Measurements from ENCODE around the gene GSTA1.
"Not testable (repeated sequence)": the region's sequence is repeated elsewhere in the genome, so short reads cannot be mapped to it uniquely, and the experiment has no call there.

The GSTA1 gene

GRCh38 chr6:52760105-52760765 is 43.4 kb downstream of the GSTA1 start:
- H3K36me3 Mint-ChIP-seq (ENCODE audit: insufficient read depth), result no peaks in the 10 kb centered on the region
- no peaks in the 10 kb centered on the region for H3K4me1 Mint-ChIP-seq (ENCODE audit: low read depth in 2 of 2)
- no peaks in the 10 kb centered on the region for H3K9me3 Mint-ChIP-seq
- H3K27me3 Mint-ChIP-seq, result peaks cover 46 to 60% of the 10 kb centered on the region in 2 donors
- DNase-seq (no peak), ATAC-seq (replicated peaks) (no peak)
- no peak overlapping the region for H3K27ac Mint-ChIP-seq
- no peak overlapping the region for H3K4me3 Mint-ChIP-seq

- no peak for ATAC-seq (replicated peaks)
- no peak for DNase-seq
- Mint-ChIP-seq H3K9me3 (no peaks in the 10 kb centered on the region), H3K4me3 (no peak overlapping the region), H3K27me3 (peaks cover 49 to 64% of the 10 kb centered on the region in 2 donors), H3K36me3 (ENCODE audit: insufficient read depth) (no peaks in the 10 kb centered on the region), H3K4me1 (ENCODE audit: low read depth in 2 of 2) (no peaks in the 10 kb centered on the region), H3K27ac (no peak overlapping the region)
Observed at GRCh38 chr6:52759085-52759484, 44.5 kb downstream of the GSTA1 start.

GRCh38 chr6:52757651-52758338 is 45.8 kb downstream of the GSTA1 start:
- ATAC-seq (replicated peaks); H3K36me3 Mint-ChIP-seq (ENCODE audit: insufficient read depth); H3K9me3 Mint-ChIP-seq; H3K4me1 Mint-ChIP-seq (ENCODE audit: low read depth in 2 of 2); DNase-seq; H3K4me3 Mint-ChIP-seq; H3K27ac Mint-ChIP-seq: not testable (repeated sequence)
- peaks cover 55 to 59% of the 10 kb centered on the region in 2 donors for H3K27me3 Mint-ChIP-seq

GRCh38 chr6:52754443-52754842 is 49.2 kb downstream of the GSTA1 start:
- no peaks in the 10 kb centered on the region for H3K36me3 Mint-ChIP-seq (ENCODE audit: insufficient read depth)
- H3K27ac Mint-ChIP-seq, result no peak overlapping the region
- no peaks in the 10 kb centered on the region for H3K9me3 Mint-ChIP-seq
- DNase-seq, result no peak
- no peak for ATAC-seq (replicated peaks)
- H3K27me3 Mint-ChIP-seq, result peaks cover 35 to 44% of the 10 kb centered on the region in 2 donors
- H3K4me3 Mint-ChIP-seq, result no peak overlapping the region
- H3K4me1 Mint-ChIP-seq (ENCODE audit: low read depth in 2 of 2), result no peaks in the 10 kb centered on the region

- not testable (repeated sequence) for H3K27ac Mint-ChIP-seq; H3K4me1 Mint-ChIP-seq (ENCODE audit: low read depth in 2 of 2); H3K9me3 Mint-ChIP-seq; DNase-seq; ATAC-seq (replicated peaks); H3K36me3 Mint-ChIP-seq (ENCODE audit: insufficient read depth); H3K4me3 Mint-ChIP-seq
- H3K27me3 Mint-ChIP-seq, result peaks cover 39 to 41% of the 10 kb centered on the region in 2 donors
Observed at GRCh38 chr6:52753137-52753536, 50.5 kb downstream of the GSTA1 start.

GRCh38 chr6:52752310-52752709 is 51.3 kb downstream of the GSTA1 start:
- no peaks in the 10 kb centered on the region for H3K4me1 Mint-ChIP-seq (ENCODE audit: low read depth in 2 of 2)
- no peak overlapping the region for H3K4me3 Mint-ChIP-seq
- no peak for ATAC-seq (replicated peaks)
- no peaks in the 10 kb centered on the region for H3K36me3 Mint-ChIP-seq (ENCODE audit: insufficient read depth)
- no peaks in the 10 kb centered on the region for H3K9me3 Mint-ChIP-seq
- H3K27me3 Mint-ChIP-seq, result peaks cover 39 to 41% of the 10 kb centered on the region in 2 donors
- H3K27ac Mint-ChIP-seq, result no peak overlapping the region
- DNase-seq, result no peak

- H3K9me3 Mint-ChIP-seq, result no peaks in the 10 kb centered on the region
- ATAC-seq (replicated peaks) (no peak), DNase-seq (no peak)
- H3K27ac Mint-ChIP-seq, result no peak overlapping the region
- H3K27me3 Mint-ChIP-seq, result peaks cover 40 to 42% of the 10 kb centered on the region in 2 donors
- no peak overlapping the region for H3K4me3 Mint-ChIP-seq
- H3K4me1 Mint-ChIP-seq (ENCODE audit: low read depth in 2 of 2), result no peaks in the 10 kb centered on the region
- H3K36me3 Mint-ChIP-seq (ENCODE audit: insufficient read depth), result no peaks in the 10 kb centered on the region
Observed at GRCh38 chr6:52749556-52750152, 54.0 kb downstream of the GSTA1 start.

GRCh38 chr6:52747301-52747700 is 56.3 kb downstream of the GSTA1 start:
- not testable (repeated sequence) for H3K9me3 Mint-ChIP-seq; H3K27ac Mint-ChIP-seq; H3K36me3 Mint-ChIP-seq (ENCODE audit: insufficient read depth); H3K4me3 Mint-ChIP-seq; H3K4me1 Mint-ChIP-seq (ENCODE audit: low read depth in 2 of 2); ATAC-seq (replicated peaks); DNase-seq
- H3K27me3 Mint-ChIP-seq, result peaks cover 50 to 51% of the 10 kb centered on the region in 2 donors

- no peak overlapping the region for H3K4me3 Mint-ChIP-seq
- H3K9me3 Mint-ChIP-seq, result no peaks in the 10 kb centered on the region
- ATAC-seq (replicated peaks) (no peak), DNase-seq (no peak)
- peaks cover 46 to 56% of the 10 kb centered on the region in 2 donors for H3K27me3 Mint-ChIP-seq
- no peaks in the 10 kb centered on the region for H3K36me3 Mint-ChIP-seq (ENCODE audit: insufficient read depth)
- no peaks in the 10 kb centered on the region for H3K4me1 Mint-ChIP-seq (ENCODE audit: low read depth in 2 of 2)
- H3K27ac Mint-ChIP-seq, result no peak overlapping the region
Observed at GRCh38 chr6:52746213-52746612, 57.4 kb downstream of the GSTA1 start.

GRCh38 chr6:52745764-52746201 is 57.8 kb downstream of the GSTA1 start:
- Mint-ChIP-seq H3K27ac (no peak overlapping the region), H3K4me1 (ENCODE audit: low read depth in 2 of 2) (no peaks in the 10 kb centered on the region), H3K36me3 (ENCODE audit: insufficient read depth) (no peaks in the 10 kb centered on the region), H3K9me3 (peaks cover 0 to 1% of the 10 kb centered on the region in 2 donors), H3K27me3 (peaks cover 41 to 59% of the 10 kb centered on the region in 2 donors), H3K4me3 (no peak overlapping the region)
- DNase-seq (no peak), ATAC-seq (replicated peaks) (no peak)

- no peak for ATAC-seq (replicated peaks)
- Mint-ChIP-seq H3K4me3 (no peak overlapping the region), H3K27ac (no peak overlapping the region), H3K27me3 (peaks cover 36 to 59% of the 10 kb centered on the region in 2 donors), H3K4me1 (ENCODE audit: low read depth in 2 of 2) (no peaks in the 10 kb centered on the region), H3K9me3 (peaks cover 0 to 5% of the 10 kb centered on the region in 2 donors), H3K36me3 (ENCODE audit: insufficient read depth) (no peaks in the 10 kb centered on the region)
- DNase-seq, result no peak
Observed at GRCh38 chr6:52741872-52742271, 61.7 kb downstream of the GSTA1 start.
